OCI-LY7 (cell line): ENCODE measurements around the gene OGFRL1.

Source experiments
- EZH2phosphoT487 ChIP-seq: fragments of 200-600 bp; sonication (generic); IDR thresholded peaks from 2 replicates; pipeline ENCODE4 v1.6.1; 2018; ENCODE audit warnings: low read depth, borderline replicate concordance, mild to moderate bottlenecking, mixed run types, antibody characterized with exemption, low read length, moderate library complexity, mixed read lengths
- TF ChIP-seq, protein P1 (sequence below): fragments of 200-600 bp; sonication (generic); conservative IDR thresholded peaks from 2 replicates; pipeline ENCODE4 v1.5.1; 2014; ENCODE audit warnings: mild to moderate bottlenecking, antibody characterized with exemption, low read length, moderate library complexity, mixed read lengths

DNA sequence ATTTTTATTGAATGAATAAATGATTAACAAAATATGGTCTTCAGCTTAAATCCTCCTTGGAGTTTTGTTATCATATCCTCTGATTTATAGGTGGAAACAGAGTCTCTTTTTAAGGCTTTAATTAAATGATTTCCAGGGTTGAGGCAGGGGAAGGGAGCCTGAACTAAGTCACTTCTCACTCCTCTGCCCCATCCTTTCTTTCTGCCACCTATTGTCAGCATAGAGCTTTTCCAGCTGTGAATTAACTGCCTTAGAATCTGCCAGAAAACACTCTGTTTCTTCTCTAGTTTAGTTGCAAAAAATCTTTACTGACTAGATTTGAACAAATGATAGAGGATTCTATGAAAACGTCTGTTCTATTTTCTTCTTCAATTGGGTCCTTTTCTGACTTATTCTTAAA is 9.8 kb downstream of the OGFRL1 start:
- TF ChIP-seq, protein P1, sequence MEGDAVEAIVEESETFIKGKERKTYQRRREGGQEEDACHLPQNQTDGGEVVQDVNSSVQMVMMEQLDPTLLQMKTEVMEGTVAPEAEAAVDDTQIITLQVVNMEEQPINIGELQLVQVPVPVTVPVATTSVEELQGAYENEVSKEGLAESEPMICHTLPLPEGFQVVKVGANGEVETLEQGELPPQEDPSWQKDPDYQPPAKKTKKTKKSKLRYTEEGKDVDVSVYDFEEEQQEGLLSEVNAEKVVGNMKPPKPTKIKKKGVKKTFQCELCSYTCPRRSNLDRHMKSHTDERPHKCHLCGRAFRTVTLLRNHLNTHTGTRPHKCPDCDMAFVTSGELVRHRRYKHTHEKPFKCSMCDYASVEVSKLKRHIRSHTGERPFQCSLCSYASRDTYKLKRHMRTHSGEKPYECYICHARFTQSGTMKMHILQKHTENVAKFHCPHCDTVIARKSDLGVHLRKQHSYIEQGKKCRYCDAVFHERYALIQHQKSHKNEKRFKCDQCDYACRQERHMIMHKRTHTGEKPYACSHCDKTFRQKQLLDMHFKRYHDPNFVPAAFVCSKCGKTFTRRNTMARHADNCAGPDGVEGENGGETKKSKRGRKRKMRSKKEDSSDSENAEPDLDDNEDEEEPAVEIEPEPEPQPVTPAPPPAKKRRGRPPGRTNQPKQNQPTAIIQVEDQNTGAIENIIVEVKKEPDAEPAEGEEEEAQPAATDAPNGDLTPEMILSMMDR = no peak
- TF ChIP-seq EZH2phosphoT487 = no peak
